Kidney (tissue), 14 donors: Measurements from ENCODE around the gene PLSCR3. TPM values are rescaled to one million over a fixed set of nuclear protein-coding genes. Genes with fewer than 3 reads are reported as not detected.

ENCODE experiments used
- DNase-seq, 5 donors: peaks; one replicate each; pipeline ENCODE4 v3.0.0-alpha.2; 2013 to 2020
- FAIRE-seq: peaks from 2 replicates; lab custom pipeline; 2012; peaks lifted over from hg19 to GRCh38; lab: Jason Lieb, UNC
- H3K27ac ChIP-seq, 2 donors: one replicate each; pipeline ENCODE4 v1.7.0; 2013; ENCODE audit warnings: low read depth in 2 of 2, low read length in 2 of 2, inconsistent platforms in 1 of 2
- H3K27me3 ChIP-seq: one replicate; pipeline ENCODE4 v1.7.1; 2013; ENCODE audit warnings: low read length, inconsistent platforms; ENCODE audit not compliant: control insufficient read depth, insufficient read depth
- H3K36me3 ChIP-seq, 3 donors: one replicate each; pipeline versions ENCODE4 v1.7.0 to v1.7.1; 2013; ENCODE audit warnings: low read length in 3 of 3, control low read depth in 1 of 3, inconsistent platforms in 1 of 3; ENCODE audit not compliant: insufficient read depth in 3 of 3, control insufficient read depth in 2 of 3
- H3K4me1 ChIP-seq, 3 donors: one replicate each; pipeline versions ENCODE4 v1.7.0 to v1.7.1; 2013; ENCODE audit warnings: low read length in 3 of 3, inconsistent platforms in 1 of 3, low read depth in 1 of 3; ENCODE audit not compliant: control insufficient read depth in 2 of 3, insufficient read depth in 2 of 3
- H3K4me3 ChIP-seq, 3 donors: one replicate each; pipeline versions ENCODE4 v1.7.0 to v1.8.1; 2013; ENCODE audit warnings: low read length in 3 of 3, control low read depth in 1 of 3, inconsistent platforms in 1 of 3
- H3K9ac ChIP-seq, 3 donors: one replicate each; pipeline versions ENCODE4 v1.7.0 to v1.7.1; 2013; ENCODE audit warnings: low read length in 3 of 3, control low read depth in 1 of 3, inconsistent platforms in 1 of 3
- H3K9me3 ChIP-seq, 3 donors: one replicate each; pipeline versions ENCODE4 v1.7.0 to v1.7.1; 2013; ENCODE audit warnings: low read length in 3 of 3, control low read depth in 1 of 3, inconsistent platforms in 1 of 3; ENCODE audit not compliant: control insufficient read depth in 2 of 3, insufficient read depth in 1 of 3
- CTCF ChIP-seq: IDR thresholded peaks from 3 replicates; pipeline ENCODE4 v1.5.1; 2012; ENCODE audit warnings: mild to moderate bottlenecking, moderate library complexity, borderline replicate concordance; ENCODE audit not compliant: insufficient read depth; ENCODE audit errors: extremely low read depth
- intact Hi-C: fragments of 100-400 bp; cut with DNase I; formaldehyde crosslinking; loops from one replicate; pipeline ENCODE4 v1.11.1; 2022
- polyA plus RNA-seq: library from polyadenylated mRNA; stranded (reverse); fragments of 350-450 nt; fragmentation: Illumina TruSeq; extraction: RNeasy Lipid Tissue Mini Kit (QIAGEN cat#74804); gene quantifications from one replicate; pipeline ENCODE4 v1.2.3, GENCODE V29; 2014; ENCODE audit warnings: low read depth, low replicate concordance; ENCODE audit not compliant: insufficient read depth
- total RNA-seq: library from RNA; stranded (reverse); fragmentation: NEBNext Ultra II Directional; extraction: Animal tissue kit (Norgen Biotek cat#: 25700); gene quantifications from one replicate; pipeline ENCODE4 v1.2.1, GENCODE V29; 2021
- donor health status: control.
- donor health status: control.
- donor health status: control.
- donor health status: control.
- donor health status: control.
- donor health status: DM: yes; HTN: yes; CAD: no.
- donor health status: Normal renal cell carcinoma (clear cell type).

Gene PLSCR3
- total and polyA plus RNA-seq, 2 donors from 2014 or later = 26.4 to 35.0 TPM

GRCh38 chr17:7361906-7362305, 32.4 kb downstream of the PLSCR3 start:
- no peak overlapping the region for H3K27ac ChIP-seq
- no peak for TF ChIP-seq CTCF
- DNase-seq (no peak), FAIRE-seq (no peak)
- no peaks in the 10 kb centered on the region for H3K27me3 ChIP-seq
- no peak overlapping the region for H3K9ac ChIP-seq
- H3K9me3 ChIP-seq = no peaks in the 10 kb centered on the region
- no peak overlapping the region for H3K4me3 ChIP-seq
- intact Hi-C loops = no loop called here
- no peaks in the 10 kb centered on the region for H3K4me1 ChIP-seq
- no peaks in the 10 kb centered on the region for H3K36me3 ChIP-seq

- Histone ChIP-seq H3K27me3 (no peaks in the 10 kb centered on the region), H3K9me3 (no peaks in the 10 kb centered on the region), H3K36me3 (no peaks in the 10 kb centered on the region), H3K9ac (no peak overlapping the region), H3K27ac (no peak overlapping the region), H3K4me3 (no peak overlapping the region), H3K4me1 (peaks cover 0 to 16% (median 8%) of the 10 kb centered on the region in 3 donors)
- FAIRE-seq (no peak), DNase-seq (no peak)
- TF ChIP-seq CTCF = no peak
- intact Hi-C loops = no loop called here
Observed at GRCh38 chr17:7357381-7357780, 36.9 kb downstream of the PLSCR3 start.

- no peak overlapping the region for H3K27ac ChIP-seq
- peaks cover 0 to 17% (median 9%) of the 10 kb centered on the region in 3 donors for H3K4me1 ChIP-seq
- no peaks in the 10 kb centered on the region for H3K9me3 ChIP-seq
- no peak overlapping the region for H3K9ac ChIP-seq
- intact Hi-C loops = no loop called here
- no peak for TF ChIP-seq CTCF
- no peak overlapping the region for H3K4me3 ChIP-seq
- FAIRE-seq (no peak), DNase-seq (no peak)
- no peaks in the 10 kb centered on the region for H3K36me3 ChIP-seq
- H3K27me3 ChIP-seq = no peaks in the 10 kb centered on the region
Observed at GRCh38 chr17:7356756-7357155, 37.6 kb downstream of the PLSCR3 start.

- H3K9me3 ChIP-seq = no peaks in the 10 kb centered on the region
- intact Hi-C loops = no loop called here
- H3K4me1 ChIP-seq = peaks cover 0 to 18% (median 9%) of the 10 kb centered on the region in 3 donors
- no peaks in the 10 kb centered on the region for H3K27me3 ChIP-seq
- peak; percentile 91 for TF ChIP-seq CTCF
- no peaks in the 10 kb centered on the region for H3K36me3 ChIP-seq
- FAIRE-seq (no peak), DNase-seq (peak; percentile 75 to 91 (median 88))
- peak overlapping the region in 1 of 3 donors; percentile 9 for H3K9ac ChIP-seq
- no peak overlapping the region for H3K27ac ChIP-seq
- H3K4me3 ChIP-seq = no peak overlapping the region
Observed at GRCh38 chr17:7356072-7356549, 38.2 kb downstream of the PLSCR3 start.
